ENCODE measurements around the gene ABLIM1. TPM values are rescaled to one million over a fixed set of nuclear protein-coding genes. Genes with fewer than 3 reads are reported as not detected.

The ABLIM1 gene
- total RNA-seq, 3 donors from 2014 or later, result 89.0 to 216 (median 131) TPM

DNA sequence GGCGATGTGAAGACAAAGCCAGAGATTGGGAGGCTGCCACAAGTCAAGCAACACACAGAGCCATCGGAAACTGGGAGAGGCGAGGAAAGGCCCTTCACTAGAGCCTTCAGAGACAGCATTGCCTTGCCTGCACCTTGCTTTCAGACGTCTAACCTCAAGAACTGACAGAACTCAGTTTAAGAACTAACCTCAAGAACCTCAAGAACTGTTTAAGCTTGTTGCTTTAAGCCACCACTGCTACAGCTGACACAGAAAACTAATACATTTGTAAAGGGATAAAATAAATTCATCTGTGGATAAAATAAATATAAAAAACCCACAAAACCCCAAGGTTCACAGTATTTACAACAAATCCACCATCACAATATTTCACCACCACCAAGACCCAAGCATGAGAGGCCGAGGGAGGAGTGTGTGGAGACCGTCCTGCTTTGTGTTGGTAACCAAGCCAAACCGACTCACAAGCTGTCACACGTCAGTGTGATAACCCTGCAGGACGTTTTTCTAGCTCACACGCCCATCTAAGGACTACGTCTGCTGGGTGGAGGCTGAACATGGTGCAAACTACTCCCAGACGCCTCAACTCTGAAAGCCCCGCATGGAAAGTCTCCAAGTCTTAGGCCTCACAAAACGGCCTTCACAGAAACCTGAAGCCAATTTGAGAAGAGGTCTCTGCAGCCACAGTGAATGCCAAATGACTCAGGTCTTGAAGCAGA is 116.8 kb downstream of the ABLIM1 start:
- H3K4me1 ChIP-seq, result peaks cover 0 to 2% of the 10 kb centered on the region in 2 donors
- H3K27me3 ChIP-seq, result no peaks in the 10 kb centered on the region
- no peak overlapping the region for H3K4me3 ChIP-seq
- intact Hi-C loops (cut with DNase I; ENCODE audit: low total_unique reads), result loop anchor here (10.0 kb wide), 1 partner anchor 66 kb away; no protein-coding TSS in a partner anchor
- peak overlapping the region; percentile 75 to 84 for H3K27ac ChIP-seq
- DNase-seq (ENCODE audit: low spot score in 2 of 2), result peak in 1 of 2 donors; percentile 51
- H3K36me3 ChIP-seq, result no peaks in the 10 kb centered on the region
- TF ChIP-seq, protein P1, sequence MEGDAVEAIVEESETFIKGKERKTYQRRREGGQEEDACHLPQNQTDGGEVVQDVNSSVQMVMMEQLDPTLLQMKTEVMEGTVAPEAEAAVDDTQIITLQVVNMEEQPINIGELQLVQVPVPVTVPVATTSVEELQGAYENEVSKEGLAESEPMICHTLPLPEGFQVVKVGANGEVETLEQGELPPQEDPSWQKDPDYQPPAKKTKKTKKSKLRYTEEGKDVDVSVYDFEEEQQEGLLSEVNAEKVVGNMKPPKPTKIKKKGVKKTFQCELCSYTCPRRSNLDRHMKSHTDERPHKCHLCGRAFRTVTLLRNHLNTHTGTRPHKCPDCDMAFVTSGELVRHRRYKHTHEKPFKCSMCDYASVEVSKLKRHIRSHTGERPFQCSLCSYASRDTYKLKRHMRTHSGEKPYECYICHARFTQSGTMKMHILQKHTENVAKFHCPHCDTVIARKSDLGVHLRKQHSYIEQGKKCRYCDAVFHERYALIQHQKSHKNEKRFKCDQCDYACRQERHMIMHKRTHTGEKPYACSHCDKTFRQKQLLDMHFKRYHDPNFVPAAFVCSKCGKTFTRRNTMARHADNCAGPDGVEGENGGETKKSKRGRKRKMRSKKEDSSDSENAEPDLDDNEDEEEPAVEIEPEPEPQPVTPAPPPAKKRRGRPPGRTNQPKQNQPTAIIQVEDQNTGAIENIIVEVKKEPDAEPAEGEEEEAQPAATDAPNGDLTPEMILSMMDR (IDR thresholded peaks at IDR 0.05), result no peak
- TF ChIP-seq POLR2AphosphoS5 (IDR thresholded peaks at IDR 0.05), result peak in 2 of 3 donors; percentile 34 to 43
- H3K9me3 ChIP-seq, result no peaks in the 10 kb centered on the region

DNA sequence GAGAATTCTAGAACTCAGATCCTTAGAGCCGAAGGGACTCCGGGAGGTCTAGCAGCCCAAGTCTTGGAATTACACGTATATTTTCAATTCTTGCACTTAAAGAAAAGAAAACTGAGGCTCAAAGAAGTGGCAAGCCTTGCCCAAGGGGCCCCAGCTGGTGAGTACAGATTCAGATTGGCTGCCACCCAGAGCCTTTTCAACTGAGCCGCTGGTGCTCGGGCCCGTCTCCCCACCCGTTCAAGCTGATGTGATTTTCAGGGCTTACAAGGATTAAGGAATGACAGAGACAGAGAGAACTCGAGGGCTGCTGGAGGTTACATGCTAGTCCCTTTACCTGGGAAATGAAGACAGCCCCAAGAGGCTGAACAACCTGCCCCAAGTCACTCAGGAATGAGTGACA is 117.8 kb downstream of the ABLIM1 start:
- Histone ChIP-seq H3K4me3 (no peak overlapping the region), H3K27me3 (no peaks in the 10 kb centered on the region), H3K36me3 (no peaks in the 10 kb centered on the region), H3K9me3 (no peaks in the 10 kb centered on the region), H3K27ac (peak overlapping the region; percentile 75 to 84), H3K4me1 (peaks cover 0 to 2% of the 10 kb centered on the region in 2 donors)
- intact Hi-C loops (cut with DNase I; ENCODE audit: low total_unique reads), result loop anchor here (10.0 kb wide), 1 partner anchor 65 kb away; no protein-coding TSS in a partner anchor
- TF ChIP-seq POLR2AphosphoS5 (IDR thresholded peaks at IDR 0.05) (no peak), POLR2A (IDR thresholded peaks at IDR 0.05) (no peak)
- TF ChIP-seq, protein P1 (IDR thresholded peaks at IDR 0.05), result no peak
- no peak for DNase-seq (ENCODE audit: low spot score in 2 of 2)

DNA sequence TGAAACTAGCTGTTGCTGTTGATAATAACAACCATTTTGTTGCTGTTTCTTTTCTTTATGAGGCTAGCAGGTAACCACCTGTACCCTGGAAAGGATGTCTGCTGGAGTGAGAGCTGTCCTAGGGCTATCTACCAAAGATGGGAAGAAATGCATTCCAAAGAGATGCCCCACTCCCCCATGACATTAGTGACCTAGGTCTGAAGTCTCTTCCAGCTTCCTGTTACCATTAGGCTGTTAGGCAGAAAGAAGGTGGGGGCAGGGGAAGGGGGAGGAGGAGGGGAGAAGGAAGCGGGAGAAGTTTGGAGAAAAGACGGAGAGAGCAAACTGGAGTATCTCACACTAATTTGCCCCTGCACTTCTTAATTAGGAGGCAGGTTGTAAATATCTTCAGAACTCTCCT is 118.5 kb downstream of the ABLIM1 start:
- intact Hi-C loops (cut with DNase I; ENCODE audit: low total_unique reads), result loop anchor here (10.0 kb wide), 1 partner anchor 65 kb away; no protein-coding TSS in a partner anchor
- Histone ChIP-seq H3K27me3 (no peaks in the 10 kb centered on the region), H3K36me3 (no peaks in the 10 kb centered on the region), H3K4me1 (peaks cover 0 to 2% of the 10 kb centered on the region in 2 donors), H3K9me3 (no peaks in the 10 kb centered on the region), H3K4me3 (no peak overlapping the region), H3K27ac (no peak overlapping the region)
- DNase-seq (ENCODE audit: low spot score in 2 of 2), result no peak
- no peak for TF ChIP-seq POLR2AphosphoS5 (IDR thresholded peaks at IDR 0.05)

DNA sequence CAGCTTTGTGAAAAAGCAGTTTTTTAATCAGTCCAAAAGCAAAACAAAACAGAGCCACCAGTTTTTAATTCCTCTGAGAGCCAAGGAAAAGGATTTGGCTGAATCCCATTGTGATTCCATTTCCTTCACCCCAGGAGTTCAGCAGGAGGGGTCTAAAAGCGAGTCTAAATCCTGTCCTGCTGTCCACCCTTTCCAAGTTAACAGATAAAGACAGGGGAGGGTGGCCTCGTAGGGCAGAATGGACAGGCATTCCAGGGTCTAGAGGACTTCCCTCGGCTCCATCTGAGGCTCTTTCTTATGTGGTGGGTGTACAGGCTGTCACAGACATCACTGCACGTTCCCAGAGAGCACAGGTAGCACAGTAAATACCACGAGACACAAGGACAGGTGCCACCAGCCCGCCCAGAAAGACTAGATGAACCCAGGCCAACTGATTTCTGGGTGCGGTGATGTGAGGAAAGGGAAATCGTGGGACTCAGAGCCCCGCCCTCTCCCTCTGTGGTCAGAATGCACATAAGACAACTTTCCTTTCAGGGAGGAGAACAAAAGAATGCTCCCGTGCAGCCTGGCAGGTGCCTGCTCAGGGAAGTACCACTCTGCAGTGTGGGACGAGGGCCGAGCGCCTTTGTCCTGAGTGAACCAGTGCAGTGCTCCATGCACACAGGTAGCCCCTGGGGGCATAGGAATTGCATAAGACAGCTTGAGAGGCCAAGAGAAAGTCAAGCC is 119.7 kb downstream of the ABLIM1 start:
- peak in 1 of 2 donors; percentile 51 for DNase-seq (ENCODE audit: low spot score in 2 of 2)
- Histone ChIP-seq H3K36me3 (no peaks in the 10 kb centered on the region), H3K4me1 (peaks cover 0 to 2% of the 10 kb centered on the region in 2 donors), H3K9me3 (no peaks in the 10 kb centered on the region), H3K27ac (peak overlapping the region; percentile 30 to 40), H3K27me3 (no peaks in the 10 kb centered on the region), H3K4me3 (no peak overlapping the region)
- TF ChIP-seq POLR2AphosphoS5 (IDR thresholded peaks at IDR 0.05) (no peak), POLR2A (IDR thresholded peaks at IDR 0.05) (no peak)
- TF ChIP-seq, protein P1 (IDR thresholded peaks at IDR 0.05), result no peak
- intact Hi-C loops (cut with DNase I; ENCODE audit: low total_unique reads), result no loop called here

DNA sequence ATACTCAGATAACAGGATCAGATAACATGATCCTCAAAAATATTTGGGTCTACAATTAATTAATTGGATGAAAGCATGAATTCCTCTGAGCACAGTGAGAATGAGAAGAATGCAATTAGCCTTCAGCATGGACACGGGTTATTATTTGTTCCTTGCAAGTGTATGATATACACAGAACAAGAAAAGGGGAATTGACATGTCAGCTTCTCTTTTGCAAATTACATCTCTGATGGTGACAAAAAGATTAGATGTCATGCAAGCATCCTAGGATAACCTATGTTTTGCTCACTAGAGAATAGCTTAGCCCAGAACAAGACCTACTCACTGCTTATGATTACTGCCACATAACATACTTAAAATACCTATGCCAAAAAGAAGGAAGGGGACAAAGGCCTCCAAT is 120.3 kb downstream of the ABLIM1 start:
- Histone ChIP-seq H3K27me3 (no peaks in the 10 kb centered on the region), H3K4me3 (no peak overlapping the region), H3K9me3 (no peaks in the 10 kb centered on the region), H3K4me1 (peaks cover 0 to 2% of the 10 kb centered on the region in 2 donors), H3K36me3 (no peaks in the 10 kb centered on the region), H3K27ac (peak overlapping the region in 1 of 2 donors; percentile 30)
- TF ChIP-seq POLR2AphosphoS5 (IDR thresholded peaks at IDR 0.05), result no peak
- no peak for TF ChIP-seq POLR2A (IDR thresholded peaks at IDR 0.05)
- TF ChIP-seq, protein P1 (IDR thresholded peaks at IDR 0.05), result no peak
- DNase-seq (ENCODE audit: low spot score in 2 of 2), result no peak
- intact Hi-C loops (cut with DNase I; ENCODE audit: low total_unique reads), result no loop called here
